HG03064 (cell line): Measurements from ENCODE around the gene NEO1.

Source experiments
- ATAC-seq: cut with Tn5 transposase; IDR thresholded peaks from one replicate; pipeline ENCODE4 v1.9.1; 2021; ENCODE audit warnings: low read depth; ENCODE audit not compliant: unreplicated experiment

NEO1 gene

DNA sequence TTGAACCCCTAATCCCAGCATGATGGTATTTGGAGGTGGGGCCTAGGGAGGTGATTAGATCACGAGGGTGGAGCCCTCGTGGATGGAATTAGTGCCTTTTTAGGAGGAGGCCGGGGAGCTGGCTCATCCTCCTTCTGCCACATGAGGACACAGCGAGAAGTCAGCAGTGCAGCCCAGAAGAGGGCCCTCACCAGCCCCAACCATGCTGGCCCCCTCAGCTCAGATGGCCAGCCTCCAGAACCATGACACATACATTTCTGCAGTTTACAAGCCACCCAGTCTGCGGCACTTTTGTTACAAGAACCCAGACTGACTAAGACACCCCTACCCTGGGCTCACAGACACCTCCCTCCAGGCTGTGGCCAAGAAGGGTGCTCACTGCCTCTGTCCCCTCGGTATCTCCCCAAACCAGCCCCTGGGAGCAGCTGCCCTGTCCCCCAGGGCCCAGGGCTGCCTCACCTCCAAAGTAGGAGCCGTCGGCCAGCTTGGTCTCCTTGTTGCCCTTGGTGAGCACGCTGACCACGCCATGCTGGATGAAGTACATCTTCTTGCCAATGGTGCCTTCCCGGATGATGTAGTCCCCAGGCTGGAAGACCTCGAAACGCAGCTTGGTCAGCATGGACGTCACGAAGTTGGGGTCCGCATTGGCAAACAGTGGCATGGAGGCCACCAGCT is 272.4 kb downstream of the NEO1 start:
- ATAC-seq: no peak

DNA sequence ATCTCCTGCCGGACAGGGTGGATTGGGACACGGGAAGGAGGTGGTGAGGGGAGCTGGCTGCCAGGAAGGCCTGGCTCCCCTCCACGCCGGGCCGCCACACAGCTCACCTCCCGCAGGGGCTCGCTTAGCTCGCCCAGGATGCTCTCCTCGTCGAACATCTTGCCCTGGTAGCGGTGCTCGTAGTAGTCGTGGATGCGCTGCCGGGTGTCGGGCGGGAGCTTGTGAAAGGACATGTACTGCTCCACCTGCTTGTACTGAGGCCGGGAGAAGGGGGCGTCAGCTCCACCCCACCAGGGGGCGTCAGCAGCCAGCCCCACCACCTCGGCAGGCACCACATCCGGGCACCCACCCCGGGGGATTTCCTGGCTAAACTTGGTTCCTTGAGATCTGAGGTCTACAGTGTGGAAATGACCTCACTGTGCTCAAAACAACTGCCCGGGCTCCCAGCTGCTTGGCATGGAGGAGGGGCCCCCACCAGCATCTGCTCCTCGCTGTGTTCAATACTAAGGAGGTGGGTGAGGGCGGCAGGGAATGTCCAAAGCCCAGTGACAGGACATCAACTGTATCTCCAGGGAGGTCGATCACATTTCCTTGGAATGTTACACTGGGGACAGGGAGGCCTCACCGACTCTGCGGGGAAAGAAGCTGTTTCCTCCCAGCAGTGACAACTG is 273.1 kb downstream of the NEO1 start:
- ATAC-seq: no peak

DNA sequence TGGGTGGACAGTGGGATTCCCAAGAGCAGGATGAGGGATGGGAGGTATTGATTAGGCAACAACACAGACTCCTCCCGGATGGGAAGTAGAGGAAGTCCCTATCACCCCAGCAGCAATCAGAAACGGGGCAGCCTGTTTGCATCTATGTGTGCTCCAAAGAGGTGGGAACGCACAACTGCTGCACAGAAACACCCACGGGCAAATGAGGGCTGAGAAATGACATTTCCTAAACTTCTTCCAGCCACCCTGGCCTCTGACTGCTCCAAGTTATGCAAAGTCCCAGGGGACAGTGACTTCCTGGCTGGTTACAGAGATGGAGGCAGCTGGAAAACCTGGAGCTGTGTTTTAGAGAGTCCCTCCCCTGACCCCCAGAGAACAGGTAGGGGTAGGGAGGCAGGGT is 273.9 kb downstream of the NEO1 start:
- no peak for ATAC-seq

DNA sequence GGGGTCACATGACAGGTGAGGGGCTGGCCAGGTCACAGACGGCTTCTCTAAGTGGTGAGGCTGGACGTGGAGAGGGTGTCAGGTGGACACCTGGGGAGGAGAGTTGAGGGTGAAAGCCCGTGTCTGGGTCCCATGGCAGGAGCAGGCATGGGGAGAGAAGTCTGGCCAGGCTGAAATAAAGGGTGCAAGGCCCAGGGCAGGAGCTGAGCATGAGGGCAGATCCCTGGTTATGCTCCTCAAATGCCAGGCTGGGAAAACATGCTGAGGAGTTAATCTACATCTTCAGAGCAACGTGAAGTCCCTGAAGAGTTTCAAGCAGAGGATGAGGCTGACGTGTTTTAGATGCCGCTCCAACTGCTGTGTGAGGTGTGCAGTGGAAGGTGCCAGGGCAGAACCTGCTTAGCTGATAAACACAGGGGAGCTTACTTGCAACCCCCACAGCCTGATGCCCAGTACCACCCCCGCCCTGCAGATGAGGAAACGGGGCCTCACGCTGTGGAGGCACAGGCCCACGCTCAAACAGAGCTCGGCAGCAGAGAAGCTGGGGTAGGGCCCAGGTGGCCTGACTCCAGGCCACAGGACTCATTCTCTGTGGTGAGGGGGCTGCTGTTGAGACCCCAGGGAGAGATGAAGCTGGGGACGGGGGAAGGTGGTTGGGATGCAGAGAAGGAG is 276.0 kb downstream of the NEO1 start:
- no peak for ATAC-seq

DNA sequence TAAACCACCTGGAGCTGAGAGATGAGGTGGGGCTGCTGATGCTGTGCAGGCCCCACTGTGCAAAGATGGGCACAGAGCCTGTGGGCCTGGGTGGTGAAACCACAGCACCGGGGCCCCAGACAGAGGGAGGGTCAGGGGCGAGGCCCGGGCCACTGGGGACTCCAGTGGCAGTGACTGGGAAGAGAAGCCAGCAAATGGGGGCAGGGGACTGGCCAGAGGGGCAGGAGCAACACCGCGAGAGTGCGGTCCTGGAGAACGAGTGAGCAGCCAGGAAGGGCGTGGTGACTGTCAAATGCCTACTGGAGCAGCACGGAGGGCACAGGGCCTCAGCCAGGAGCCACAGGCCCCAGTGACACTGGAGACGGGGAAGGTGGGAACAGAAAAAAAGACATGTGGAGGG is 276.7 kb downstream of the NEO1 start:
- no peak for ATAC-seq

DNA sequence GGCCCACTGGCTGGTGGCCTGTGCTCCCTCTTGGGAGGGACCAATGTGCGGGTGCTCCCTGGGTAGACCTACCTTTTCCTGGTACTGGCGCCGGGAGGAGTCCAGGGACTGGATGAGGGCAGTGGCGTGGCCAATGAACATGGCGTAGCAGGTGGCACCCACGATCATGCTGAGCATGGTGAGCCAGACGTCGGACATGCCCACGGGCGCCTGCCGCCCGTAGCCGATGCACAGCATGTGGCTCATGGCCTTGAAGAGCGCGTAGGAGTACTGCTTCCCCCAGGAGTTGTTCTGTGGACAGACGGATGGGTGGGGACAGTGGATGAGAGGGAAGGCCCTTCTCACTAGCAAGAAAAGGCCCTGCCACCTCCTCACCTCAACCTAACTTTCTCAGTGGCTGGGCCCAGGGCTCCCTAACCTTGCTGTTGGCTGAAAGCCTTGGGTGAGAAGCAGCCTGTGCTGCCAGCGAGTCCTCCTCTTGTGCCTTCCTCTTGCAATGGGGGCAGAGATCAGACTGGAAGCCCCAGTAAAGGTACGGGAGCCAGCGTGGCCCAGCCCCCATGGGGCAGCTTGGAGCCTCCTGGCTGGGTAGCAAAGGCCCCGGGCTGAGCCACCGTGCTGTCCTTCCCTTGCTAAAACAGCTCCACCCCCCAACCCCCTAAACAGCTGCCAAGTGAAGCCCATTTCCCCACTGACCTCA is 277.4 kb downstream of the NEO1 start:
- ATAC-seq: no peak

DNA sequence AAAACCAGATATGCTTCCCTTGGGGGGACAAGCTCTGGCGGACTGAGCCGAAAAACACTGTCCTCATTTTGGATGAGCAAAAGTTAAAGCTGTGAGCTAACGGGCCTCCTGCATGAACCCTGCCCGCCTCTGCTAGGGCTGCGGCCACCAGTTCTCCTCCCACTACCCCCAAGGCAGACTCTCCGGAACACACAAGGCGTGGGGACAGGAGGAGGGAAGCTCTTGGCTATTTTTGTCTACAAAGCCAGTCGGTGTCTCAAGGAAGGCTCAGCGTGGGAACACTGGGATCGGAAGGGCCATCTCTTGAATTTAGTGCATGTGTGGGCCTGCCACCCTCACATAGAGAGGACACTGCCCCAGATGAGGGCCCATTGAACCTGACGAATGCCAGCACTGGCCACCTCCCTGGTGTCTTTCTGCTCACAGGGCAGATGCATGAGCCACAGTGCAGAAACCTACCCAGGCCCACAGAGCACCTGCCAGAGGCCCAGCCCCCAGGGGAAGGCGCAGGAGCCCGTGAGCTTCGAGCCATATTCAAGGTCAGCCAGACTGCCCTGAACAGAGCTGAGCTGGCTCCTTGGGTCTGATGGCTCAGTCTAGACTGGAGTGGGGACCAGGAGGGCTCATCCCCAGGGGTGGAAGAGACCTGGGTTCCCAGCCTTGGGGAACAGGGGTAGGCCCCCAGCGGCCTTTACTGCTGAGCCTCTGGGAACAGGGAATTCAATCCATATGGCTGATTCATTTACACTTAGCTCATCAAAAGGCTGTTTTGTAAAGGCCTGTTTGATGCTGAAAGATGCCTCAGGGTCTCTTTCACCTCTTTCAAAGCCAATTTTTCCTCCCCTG is 278.2 kb downstream of the NEO1 start:
- no peak for ATAC-seq

DNA sequence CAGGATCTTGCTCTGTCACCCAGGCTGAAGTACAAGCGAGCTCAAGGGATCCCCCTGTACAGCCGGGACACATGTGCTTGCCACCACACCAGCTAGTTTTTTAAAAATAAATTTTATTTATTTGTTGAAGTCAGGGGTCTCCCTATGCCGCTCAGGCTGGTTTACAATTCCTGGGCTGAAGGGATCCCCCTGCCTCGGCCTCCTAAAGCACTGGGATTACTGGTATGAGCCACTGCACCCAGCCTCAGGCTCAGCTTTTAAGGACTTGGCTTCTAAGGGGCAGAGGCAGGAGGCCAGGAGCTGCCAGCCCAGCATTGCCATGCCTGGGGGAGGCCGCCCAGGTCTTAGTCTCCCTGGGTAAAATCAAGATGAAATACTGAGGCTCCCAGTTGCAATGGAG is 279.2 kb downstream of the NEO1 start:
- ATAC-seq: no peak

DNA sequence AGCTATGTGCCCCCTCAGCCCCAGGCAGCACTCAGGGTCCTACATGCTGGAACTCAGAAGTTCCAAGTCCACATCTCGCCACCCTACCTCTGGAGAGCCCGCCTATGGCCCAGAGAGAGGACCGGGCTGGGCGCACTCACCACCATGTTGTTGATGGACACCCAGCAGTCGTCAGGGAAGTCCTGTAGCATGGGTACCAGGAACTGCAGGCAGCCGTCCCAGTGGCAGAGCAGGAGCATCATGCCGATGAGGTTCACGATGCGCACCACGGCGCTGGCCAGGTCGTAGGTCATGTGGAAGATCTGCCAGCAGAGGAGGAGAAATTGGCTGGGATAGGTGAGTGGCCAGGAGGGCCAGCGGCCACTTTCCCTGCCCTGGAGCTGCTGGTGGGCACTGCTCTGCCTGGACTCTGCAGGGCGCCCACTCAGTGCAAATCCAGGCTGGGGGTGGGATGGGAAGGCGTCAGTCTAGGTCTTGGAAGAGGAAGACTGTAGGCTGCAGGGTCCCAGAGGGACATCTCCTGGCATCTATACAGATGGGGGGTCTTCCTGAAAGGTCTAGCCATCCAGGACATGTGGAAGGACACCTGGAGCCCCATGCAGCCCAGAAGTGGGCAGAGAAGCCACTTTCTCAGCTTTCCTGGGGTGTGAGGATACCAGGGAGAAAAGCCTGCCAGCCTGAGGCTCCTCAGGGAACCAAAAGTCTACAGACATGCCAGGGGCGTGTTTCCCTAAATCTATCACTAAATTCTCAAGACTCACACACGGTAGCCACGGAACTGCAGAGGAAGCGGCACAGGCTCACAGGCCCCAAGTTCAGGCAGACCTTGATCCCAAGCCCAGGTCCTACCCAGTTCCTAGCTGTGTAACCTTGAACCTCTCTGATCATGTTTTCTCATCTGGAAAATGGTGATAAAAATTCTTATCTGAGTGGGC is 280.0 kb downstream of the NEO1 start:
- no peak for ATAC-seq

DNA sequence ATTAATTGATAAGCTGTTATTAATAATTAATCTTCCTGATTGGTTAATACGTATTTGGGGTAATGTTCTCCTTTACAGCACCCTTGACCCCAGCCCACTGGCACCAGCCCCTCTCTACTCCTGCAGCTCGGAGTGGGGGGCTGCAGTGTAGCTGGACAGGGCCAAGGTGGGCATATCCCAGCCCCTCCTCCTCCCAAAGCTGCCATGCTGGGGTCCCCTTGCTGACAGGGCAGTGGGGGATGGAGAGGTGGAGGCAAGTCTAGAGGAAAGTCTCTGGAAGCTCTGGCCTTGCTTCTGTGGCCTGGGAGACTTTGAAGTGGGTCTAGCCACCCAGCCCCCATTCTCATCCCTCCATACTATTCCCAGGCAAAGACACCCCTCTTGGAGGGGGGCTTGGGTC is 280.7 kb downstream of the NEO1 start:
- no peak for ATAC-seq

DNA sequence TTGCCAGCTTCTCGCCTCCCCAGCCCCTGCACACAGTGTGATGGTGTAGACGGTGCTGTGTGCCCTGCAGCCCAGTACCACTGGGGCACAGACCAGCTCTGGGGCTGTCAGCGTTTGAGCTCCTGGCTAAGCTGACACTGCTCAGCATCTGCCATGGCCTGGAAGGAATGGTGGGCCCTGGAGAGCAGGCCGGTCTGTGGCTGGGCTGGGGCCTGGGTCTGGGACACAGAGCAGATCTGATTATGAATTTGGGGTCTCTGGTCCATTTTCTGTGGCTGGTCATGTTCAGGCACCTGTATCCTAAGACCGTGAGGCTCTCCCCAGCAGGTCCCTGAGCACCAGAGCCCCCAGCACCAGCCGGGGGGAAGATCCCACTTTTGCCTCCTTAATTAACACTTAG is 281.8 kb downstream of the NEO1 start:
- no peak for ATAC-seq

DNA sequence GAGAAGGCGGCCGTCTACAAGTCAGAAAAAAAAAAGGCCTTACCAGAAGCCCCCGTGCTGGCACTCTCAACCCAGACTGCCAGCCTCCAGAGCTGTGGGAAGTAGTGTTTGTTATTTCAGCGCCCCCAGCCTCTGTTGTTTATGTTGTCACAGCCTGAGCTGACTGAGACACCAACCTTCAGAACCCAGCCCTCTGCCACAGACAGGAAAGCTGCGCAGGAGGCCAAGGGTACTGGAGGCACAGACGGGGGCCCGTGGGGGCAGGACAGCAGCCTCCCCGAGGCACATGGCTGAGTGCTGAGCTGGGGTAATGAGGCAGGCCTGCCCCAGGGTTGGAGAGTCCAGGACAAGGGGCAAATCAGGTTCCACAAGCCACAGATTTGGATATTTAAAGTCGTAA is 282.8 kb downstream of the NEO1 start:
- ATAC-seq: no peak

DNA sequence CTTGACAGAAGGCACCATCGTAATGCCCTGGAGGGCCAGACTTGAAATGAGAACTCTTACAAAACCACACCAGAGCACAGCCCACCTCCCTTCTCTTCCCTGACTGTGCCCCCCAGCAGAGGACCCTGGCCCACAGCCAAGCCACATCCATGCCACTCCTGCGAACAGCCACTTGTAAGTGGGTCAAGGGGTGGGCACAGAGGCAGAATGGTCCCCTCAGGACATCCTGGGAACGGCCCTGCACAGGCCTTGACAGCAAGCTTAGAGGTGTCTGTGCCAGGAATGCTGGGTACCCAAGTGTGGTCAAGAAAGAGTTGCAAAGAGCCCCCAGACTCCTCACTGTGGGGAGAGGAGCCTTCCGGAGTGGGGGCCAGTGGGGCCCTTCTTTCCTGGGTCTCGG is 283.2 kb downstream of the NEO1 start:
- no peak for ATAC-seq

DNA sequence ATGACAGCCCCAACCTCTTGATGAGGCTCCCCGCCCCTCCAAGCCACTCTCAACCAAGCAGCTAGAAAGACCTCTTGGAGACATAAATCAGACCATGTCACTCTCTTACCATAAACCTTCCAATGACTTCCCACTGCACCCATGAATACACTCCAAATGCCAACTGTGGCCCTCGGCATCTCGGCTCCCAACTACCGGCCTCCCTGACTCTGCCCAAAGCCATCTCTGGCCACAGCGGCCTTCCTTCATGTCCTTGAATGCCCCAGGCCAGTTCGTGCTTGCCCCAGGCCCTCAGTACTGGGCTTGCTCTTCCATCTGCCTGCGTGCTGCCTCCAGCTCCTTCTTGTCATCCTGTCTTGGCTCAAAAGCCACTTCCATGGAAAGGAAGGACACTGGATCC is 284.5 kb downstream of the NEO1 start:
- no peak for ATAC-seq

DNA sequence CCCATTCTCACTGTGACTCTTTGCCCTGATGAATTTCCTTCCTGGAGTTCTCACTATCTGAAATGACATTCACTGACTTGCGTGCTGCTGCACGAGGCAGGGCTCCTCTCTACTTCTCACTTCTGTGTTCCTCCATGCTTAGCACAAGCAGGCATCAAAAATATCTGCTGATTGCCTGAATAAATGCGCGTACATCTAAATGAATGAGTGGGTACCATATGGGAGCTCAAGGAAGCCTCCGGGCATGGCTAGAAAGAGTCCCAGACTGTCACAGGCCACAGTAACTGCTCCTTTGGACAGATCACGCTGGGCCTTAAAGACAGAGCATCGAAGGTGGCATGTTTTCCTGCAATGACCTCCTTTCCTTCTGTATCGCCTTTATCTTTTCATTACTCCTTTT is 284.9 kb downstream of the NEO1 start:
- no peak for ATAC-seq

DNA sequence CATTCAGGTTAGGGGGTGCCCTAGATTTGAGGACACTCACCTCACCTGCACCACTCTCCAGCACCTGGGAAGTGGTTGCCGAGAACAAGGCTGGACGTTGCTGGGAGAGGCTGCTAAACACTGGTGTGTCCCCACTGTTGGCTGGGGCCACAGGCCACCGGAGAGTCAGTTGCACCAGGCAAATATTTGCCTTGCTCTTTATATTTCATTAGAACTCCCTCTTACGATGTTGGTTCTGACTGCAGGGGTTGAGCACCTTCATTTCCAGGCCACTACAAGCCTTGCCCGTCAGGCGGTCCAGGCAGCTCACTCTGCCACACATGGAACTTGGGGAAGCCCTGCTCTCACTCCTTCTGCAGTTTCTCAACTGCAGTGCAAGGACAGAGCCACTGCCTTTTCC is 285.8 kb downstream of the NEO1 start:
- no peak for ATAC-seq

DNA sequence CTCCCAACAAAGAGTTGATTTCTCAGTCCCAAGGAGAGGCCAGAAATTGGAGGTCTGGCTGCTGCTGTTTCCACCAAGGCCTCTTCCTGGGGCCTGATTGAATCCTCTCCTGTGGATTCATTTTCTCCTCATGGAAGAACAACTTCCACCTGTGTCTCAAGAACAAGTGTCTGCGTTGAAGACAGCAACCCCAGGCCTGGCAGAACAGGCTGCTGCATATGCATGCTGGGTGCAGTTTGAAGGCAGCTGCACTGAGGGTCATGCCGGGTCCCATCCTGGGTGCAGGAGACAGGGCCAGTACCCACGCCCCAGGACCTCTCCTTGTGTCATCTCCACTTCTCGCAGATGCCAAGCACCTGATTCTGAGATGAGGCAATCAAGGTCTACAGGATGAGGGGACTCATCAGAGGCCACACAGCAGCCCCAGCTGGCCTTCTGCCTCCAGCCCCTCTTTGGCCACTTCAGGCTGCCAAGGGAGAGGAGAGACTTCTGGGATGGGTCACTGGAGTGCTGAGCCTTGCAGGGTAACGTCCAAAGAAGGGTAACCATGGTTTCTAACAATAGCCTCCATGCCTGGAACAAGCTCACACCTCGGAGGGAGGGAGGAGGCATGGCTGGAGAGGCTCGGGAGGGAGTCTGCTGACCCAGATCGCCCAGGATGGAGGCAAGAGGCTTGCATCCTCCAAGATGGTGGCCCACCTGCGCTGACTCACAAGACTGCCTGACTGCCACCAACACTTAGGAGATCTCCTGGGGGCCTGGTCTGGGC is 286.5 kb downstream of the NEO1 start:
- no peak for ATAC-seq

DNA sequence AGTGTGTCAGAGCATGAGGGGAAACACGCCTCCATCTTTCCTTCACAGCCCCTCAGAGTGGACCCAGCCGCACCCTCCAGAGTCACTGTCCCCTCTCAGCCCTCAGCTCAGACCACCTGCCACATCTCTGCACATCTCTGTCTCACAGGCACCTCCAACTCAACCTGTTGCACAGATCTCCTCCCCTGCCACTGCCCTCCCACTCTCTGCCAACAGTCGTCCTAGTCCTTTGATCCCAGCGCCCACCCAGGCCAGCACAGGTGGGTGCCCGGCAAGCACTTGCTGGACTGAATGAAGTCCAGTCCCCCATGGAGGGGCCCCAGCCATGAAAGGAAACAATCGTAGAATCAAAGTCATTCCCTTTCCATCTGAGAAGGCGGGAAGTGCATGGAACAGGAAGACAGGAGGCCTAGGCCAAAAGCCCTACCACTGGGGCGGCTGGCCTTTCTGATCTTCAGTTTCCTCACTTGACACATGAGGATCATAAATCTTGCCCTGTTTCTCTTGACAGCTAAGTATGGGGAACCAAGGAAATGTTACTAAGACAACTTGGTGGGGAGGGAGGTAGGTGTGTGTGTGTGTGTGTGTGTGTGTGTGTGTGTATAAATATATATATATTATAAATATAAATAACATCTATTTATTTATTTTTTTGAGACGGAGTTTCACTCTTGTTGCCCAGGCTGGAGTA is 288.4 kb downstream of the NEO1 start:
- no peak for ATAC-seq
